GM15510 (cell line): ENCODE results near the gene TUBA1A.

Source experiments
- POLR2A ChIP-seq: IDR thresholded peaks from 3 replicates; pipeline ENCODE4 v1.6.1; 2011; ENCODE audit warnings: borderline replicate concordance; ENCODE audit not compliant: insufficient read length; ENCODE audit errors: extremely low read depth

Gene TUBA1A

GRCh38 chr12:49188916-49189367, at the start of gene TUBA1A:
Gene TUBA1A, minus strand, starts transcription at chr12:49189080. Its CDS starts 101 bp downstream, at chr12:49188979.
- peak; percentile 93 for TF ChIP-seq POLR2A

- no peak for TF ChIP-seq POLR2A
These were observed 47.5 kb upstream of the TUBA1A start for GRCh38 chr12:49236423-49236822.

GRCh38 chr12:49233842-49234526, 45.1 kb upstream of the TUBA1A start:
- TF ChIP-seq POLR2A, result peak; percentile 37

- TF ChIP-seq POLR2A, result no peak
These were observed 44.3 kb upstream of the TUBA1A start for GRCh38 chr12:49232940-49233841.

GRCh38 chr12:49231878-49232655, 43.2 kb upstream of the TUBA1A start:
- TF ChIP-seq POLR2A, result no peak

DNA sequence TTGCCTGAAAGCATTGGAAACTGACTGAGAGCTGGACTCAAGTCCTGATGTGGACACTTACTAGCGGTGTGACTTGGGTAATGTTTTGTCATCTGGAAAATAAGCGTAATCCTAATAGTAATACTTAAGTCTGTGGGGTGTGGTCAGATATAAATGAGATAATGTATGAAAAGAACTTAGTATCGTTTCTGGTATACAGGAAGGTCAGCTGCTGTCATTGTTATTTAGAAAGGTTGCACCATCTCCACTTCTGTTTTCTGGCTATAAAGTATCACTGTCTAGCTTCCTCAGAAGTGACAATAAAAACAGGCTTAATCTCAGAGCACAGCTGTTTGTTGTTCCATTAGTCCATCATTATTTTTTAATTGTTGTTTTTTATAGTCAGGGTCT, 41.9 kb upstream of the TUBA1A start:
- TF ChIP-seq POLR2A, result no peak

DNA sequence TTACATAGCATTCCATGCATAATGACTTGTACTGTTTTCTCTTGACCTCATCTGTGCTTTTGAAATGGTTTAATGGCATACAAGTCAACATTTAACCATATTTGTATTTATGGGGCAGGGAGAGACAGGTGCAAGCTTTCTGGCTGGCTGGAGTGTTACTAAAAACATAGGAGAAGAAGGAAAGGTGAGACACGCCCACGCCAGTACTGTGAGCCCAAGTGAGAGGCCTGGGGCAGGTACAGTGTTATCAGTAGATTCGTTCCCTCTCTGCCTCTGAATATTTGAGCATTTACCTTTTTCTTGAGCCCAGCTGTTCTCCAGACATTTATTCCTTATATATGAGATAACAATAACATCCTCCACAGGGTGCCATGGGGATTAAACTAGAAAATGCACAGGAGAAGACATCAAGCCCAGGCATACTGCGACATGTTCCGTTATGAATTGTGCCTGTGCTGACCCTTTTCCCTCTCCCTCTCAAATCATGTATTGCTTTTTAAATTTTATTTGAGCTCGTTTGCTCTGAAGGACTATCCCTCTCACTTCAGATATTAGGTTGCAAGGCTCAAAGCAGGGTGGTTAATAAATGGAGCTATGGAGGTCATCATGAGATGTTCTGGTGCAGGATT, 41.4 kb upstream of the TUBA1A start:
- TF ChIP-seq POLR2A, result no peak

DNA sequence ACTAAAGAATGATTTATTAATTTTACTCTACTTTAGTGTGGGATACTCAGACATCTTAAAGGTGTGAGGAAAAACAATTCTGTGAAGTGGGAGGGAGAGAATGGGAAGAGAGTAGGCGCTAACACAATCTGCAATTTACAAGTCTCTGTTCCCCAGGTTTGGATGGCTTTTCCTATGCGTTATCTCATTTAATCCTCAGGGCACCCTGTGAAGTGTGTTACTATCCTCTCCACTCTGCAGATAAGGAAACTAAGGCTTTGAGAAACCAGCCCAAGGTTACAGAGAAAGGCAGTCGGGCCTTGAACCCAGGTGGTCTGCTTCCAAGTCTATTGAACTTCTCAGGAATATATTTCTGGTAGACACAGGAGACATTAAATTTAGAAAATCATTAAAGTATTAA, 39.8 kb upstream of the TUBA1A start:
- no peak for TF ChIP-seq POLR2A

DNA sequence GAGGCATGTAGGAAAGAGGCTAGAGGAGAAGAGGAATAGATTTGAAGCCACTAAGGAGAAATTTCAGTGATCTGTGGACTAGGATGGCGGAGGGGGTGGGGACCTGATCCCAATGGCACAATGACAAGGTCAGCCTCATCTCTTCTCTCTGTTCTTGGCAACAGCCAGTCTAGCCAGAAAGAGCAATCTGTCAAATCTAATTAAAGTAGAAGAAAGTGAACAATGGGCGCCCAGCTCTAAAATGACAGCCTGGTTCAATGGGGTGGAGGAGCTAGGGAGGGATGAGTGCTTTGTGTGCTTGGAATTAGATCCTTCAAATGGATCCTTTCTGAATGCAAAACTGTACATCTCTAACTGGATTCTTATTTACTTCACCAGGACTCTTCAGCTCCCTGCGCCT, 38.8 kb upstream of the TUBA1A start:
- no peak for TF ChIP-seq POLR2A

DNA sequence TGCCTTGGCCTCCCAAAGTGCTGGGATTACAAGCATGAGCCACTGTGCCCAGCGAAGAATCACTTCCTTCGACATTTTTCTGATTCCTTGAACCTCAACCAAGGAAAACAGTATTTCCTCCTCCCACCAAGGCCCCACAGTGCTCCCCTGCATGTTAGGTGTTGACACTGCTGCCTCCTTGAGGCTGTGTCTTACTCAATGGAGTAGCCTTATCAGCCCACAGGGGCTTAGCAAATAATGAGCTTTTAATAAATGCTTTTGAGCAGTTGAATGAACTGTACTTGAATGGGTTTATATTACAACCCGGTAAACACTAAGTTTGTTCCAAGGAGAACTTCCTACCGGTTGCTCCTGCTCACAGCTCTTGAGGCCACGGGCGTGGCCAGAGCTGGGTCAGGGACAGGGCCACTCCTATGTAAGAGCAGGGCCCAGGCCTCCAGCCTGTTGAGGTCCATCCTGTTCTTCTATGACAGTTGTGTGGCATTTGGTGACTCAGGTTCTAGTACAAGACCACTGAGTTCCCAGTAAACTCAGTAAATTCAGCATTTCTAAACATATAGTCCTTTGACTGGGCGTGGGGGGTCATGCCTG, 36.8 kb upstream of the TUBA1A start:
- TF ChIP-seq POLR2A, result no peak

DNA sequence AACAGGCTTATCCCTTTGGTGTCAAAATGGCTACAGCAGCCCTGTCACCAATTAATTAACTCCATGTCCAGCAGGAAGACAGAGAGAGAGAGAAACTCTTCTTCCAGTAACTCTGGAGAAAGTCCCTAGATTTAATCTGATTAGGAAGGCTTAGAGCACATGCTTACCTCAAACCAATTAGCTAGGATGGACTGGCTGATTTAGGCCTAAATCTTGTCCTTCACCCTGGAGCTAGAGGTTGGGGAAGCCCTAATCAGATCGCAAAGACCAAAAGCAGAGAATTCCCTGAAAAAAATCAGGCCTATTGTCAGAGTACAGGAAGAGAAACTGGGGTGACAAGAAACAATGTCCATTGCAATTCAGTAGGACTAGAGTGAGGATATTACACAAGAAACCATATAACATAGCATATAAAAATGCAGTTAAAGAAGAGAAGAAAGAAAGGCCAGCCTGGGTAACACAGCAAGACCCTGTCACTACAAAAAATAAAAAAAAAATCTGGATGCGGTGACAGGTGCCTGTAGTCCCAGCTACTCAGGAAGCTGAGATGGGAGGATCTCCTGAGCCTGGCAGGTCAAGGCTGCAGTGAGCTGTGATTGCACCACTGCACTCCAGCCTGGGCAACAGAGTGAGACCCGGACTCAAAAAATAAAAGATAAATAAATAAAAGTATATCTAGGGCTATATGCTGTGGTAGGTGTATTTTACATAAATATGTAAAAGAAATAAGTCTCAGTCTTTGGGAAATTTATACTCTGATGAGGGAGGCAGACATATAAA, 34.9 kb upstream of the TUBA1A start:
- TF ChIP-seq POLR2A, result no peak

- TF ChIP-seq POLR2A, result no peak
These were observed 34.2 kb upstream of the TUBA1A start for GRCh38 chr12:49223122-49223521.

DNA sequence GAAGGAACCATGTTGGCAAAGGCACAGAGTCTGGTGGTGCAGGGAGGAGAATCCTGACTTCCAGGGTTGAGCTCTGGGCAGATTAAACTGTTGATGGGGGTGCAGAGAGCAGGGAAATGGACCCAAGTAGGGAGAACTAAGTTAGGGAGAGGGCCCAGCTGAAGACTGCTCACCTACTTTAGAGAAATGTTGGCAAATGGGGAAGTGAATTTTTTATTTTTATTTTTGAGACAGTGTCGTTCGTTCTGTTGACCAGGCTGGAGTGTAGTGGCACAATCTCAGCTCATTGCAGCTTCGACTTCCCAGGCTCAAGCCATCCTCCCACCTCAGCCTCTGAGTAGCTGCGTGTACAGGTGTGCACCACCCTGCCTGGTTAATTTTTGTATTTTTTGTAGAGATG, 32.1 kb upstream of the TUBA1A start:
- no peak for TF ChIP-seq POLR2A
